Gastroesophageal sphincter (tissue), 3 donors: ENCODE data around the gene KCMF1.

Experiments used
- CTCF ChIP-seq, 4 experiments: fragments of 200-600 bp in 2 of 4; fragments of 450-650 bp in 2 of 4; sonication (generic) in 1 of 4; IDR thresholded peaks; one replicate each; pipeline ENCODE4 v1.5.1; 2017 to 2019; ENCODE audit warnings: antibody characterized with exemption in 4 of 4, mild to moderate bottlenecking in 2 of 4, moderate library complexity in 2 of 4
- POLR2A ChIP-seq, 2 donors: fragments of 450-650 bp; IDR thresholded peaks; one replicate each; pipeline ENCODE4 v1.6.1; 2017; ENCODE audit warnings: antibody characterized with exemption in 2 of 2, mild to moderate bottlenecking in 2 of 2, moderate library complexity in 1 of 2
- POLR2AphosphoS5 ChIP-seq: sonication (generic); formaldehyde crosslinking; IDR thresholded peaks from one replicate; pipeline ENCODE4 v1.6.1; 2017; ENCODE audit warnings: antibody characterized with exemption

GRCh38 chr2:84963323-84963691, 7.7 kb upstream of the KCMF1 start:
- TF ChIP-seq CTCF (IDR thresholded peaks at IDR 0.05) (no peak), POLR2AphosphoS5 (no peak), POLR2A (IDR thresholded peaks at IDR 0.05) (no peak)
